OCI-LY1 (cell line): ENCODE results near the gene GTSE1.

Experiments
- H2AFZ ChIP-seq: fragments of 200-600 bp; sonication (generic), shearing (Covaris generic); 2 replicates; pipeline ENCODE4 v1.6.0; 2014; ENCODE audit warnings: antibody characterized with exemption, mild to moderate bottlenecking, low read length
- H3F3A ChIP-seq: fragments of 200-600 bp; sonication (generic), shearing (Covaris generic); 2 replicates; pipeline ENCODE4 v1.6.0; 2014; ENCODE audit warnings: mild to moderate bottlenecking, antibody characterized with exemption, low read length, moderate library complexity; ENCODE audit not compliant: insufficient read depth
- H3K27ac ChIP-seq: fragments of 200-600 bp; sonication (generic); 2 replicates; pipeline ENCODE4 v1.5.1; 2014; ENCODE audit warnings: low read length, mixed run types, mild to moderate bottlenecking, low read depth; ENCODE audit not compliant: poor library complexity, severe bottlenecking
- H3K27me3 ChIP-seq: fragments of 200-600 bp; sonication (generic); 2 replicates; pipeline ENCODE4 v1.6.0; 2014; ENCODE audit warnings: antibody characterized with exemption, mild to moderate bottlenecking, low read length, moderate library complexity; ENCODE audit not compliant: insufficient read depth
- H3K36me3 ChIP-seq: fragments of 200-600 bp; sonication (generic); 2 replicates; pipeline ENCODE4 v1.6.1; 2014; ENCODE audit warnings: mild to moderate bottlenecking, antibody characterized with exemption, low read length, moderate library complexity, mixed read lengths; ENCODE audit not compliant: insufficient read depth
- H3K4me1 ChIP-seq: fragments of 200-600 bp; sonication (generic); 2 replicates; pipeline ENCODE4 v1.5.1; 2014; ENCODE audit warnings: mild to moderate bottlenecking, low read length, moderate library complexity; ENCODE audit not compliant: insufficient read depth, severe bottlenecking
- H3K4me2 ChIP-seq: fragments of 200-600 bp; sonication (generic), shearing (Covaris generic); 2 replicates; pipeline ENCODE4 v1.6.1; 2014; ENCODE audit warnings: low read length
- H3K4me3 ChIP-seq: fragments of 200-600 bp; sonication (generic); 2 replicates; pipeline ENCODE4 v1.5.1; 2014; ENCODE audit warnings: low read length, low read depth, mild to moderate bottlenecking, mixed read lengths; ENCODE audit not compliant: poor library complexity, severe bottlenecking
- H3K79me2 ChIP-seq: fragments of 200-600 bp; shearing (Covaris generic); 2 replicates; pipeline ENCODE4 v1.6.1; 2016; ENCODE audit warnings: mixed run types, low read length, mixed read lengths; ENCODE audit not compliant: insufficient read depth
- H3K9ac ChIP-seq: fragments of 200-600 bp; sonication (generic), shearing (Covaris generic); 2 replicates; pipeline ENCODE4 v1.6.1; 2014; ENCODE audit warnings: mild to moderate bottlenecking, low read length, mixed read lengths
- H3K9me2 ChIP-seq: fragments of 200-600 bp; sonication (generic), shearing (Covaris generic); 2 replicates; pipeline ENCODE4 v1.6.1; 2014; ENCODE audit warnings: low read depth, mild to moderate bottlenecking, low read length, mixed read lengths
- H3K9me3 ChIP-seq: fragments of 200-600 bp; shearing (Covaris generic); 2 replicates; pipeline ENCODE4 v1.6.1; 2014; ENCODE audit warnings: low read length, mixed read lengths
- H4K20me1 ChIP-seq: fragments of 200-600 bp; sonication (generic), shearing (Covaris generic); 2 replicates; pipeline ENCODE4 v1.6.0; 2016; ENCODE audit warnings: mild to moderate bottlenecking, low read length; ENCODE audit not compliant: insufficient read depth
- EZH2 ChIP-seq: fragments of 200-600 bp; sonication (generic), shearing (Covaris generic); IDR thresholded peaks from 2 replicates; pipeline ENCODE4 v1.8.0; 2017; ENCODE audit warnings: borderline replicate concordance, mixed run types, mild to moderate bottlenecking, antibody characterized with exemption, low read length, moderate library complexity, mixed read lengths
- TF ChIP-seq, protein P1 (sequence below): fragments of 200-600 bp; sonication (generic), shearing (Covaris generic); IDR thresholded peaks from 2 replicates; pipeline ENCODE4 v1.5.1; 2017; ENCODE audit warnings: mild to moderate bottlenecking, antibody characterized with exemption, low read length, moderate library complexity, mixed read lengths

GTSE1 gene

DNA sequence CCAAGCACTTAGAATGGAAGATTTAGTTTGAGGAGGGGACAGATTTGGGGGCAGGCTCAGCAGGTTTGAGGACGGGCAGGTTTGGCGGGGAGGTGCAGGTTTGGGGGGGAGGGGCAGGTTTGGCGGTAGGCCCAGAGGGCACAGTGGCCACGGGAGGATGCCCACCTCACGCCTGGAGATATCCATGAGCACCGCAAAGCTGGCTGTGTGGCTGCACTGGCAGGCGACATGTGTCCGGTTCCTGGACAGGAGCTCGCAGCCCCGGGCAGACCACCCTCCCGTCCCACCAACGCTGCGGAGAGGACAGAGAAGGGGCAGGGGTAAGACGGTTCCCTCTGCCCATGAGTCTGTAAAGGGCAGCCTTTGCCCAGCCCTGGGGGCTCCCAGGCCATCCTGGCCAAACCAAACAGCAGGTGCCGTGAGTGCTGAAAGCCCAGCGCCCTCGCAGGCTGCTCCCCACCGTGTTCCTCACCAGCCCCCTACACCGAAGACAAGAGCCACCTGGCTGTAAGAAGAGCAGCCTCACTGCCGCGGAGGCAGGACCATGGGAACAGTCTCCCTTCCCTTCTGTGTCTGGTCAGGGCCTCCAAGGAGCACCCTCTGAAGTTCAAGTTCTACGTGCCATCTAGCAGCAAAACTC is 81.9 kb downstream of the GTSE1 start:
- Histone ChIP-seq H4K20me1 (no peaks in the 10 kb centered on the region), H3K4me1 (peaks cover 9% of the 10 kb centered on the region), H3K79me2 (no peaks in the 10 kb centered on the region), H3K9me3 (peaks cover 5% of the 10 kb centered on the region; the same call in 1 of the 2 replicates), H3K27me3 (no peaks in the 10 kb centered on the region), H3K4me3 (no peak overlapping the region), H3K4me2 (no peak overlapping the region), H3K36me3 (peaks cover 16% of the 10 kb centered on the region), H3F3A (no peaks in the 10 kb centered on the region), H3K9ac (no peak overlapping the region), H3K27ac (no peak overlapping the region), H2AFZ (no peak overlapping the region), H3K9me2 (no peaks in the 10 kb centered on the region)
- TF ChIP-seq, protein P1, sequence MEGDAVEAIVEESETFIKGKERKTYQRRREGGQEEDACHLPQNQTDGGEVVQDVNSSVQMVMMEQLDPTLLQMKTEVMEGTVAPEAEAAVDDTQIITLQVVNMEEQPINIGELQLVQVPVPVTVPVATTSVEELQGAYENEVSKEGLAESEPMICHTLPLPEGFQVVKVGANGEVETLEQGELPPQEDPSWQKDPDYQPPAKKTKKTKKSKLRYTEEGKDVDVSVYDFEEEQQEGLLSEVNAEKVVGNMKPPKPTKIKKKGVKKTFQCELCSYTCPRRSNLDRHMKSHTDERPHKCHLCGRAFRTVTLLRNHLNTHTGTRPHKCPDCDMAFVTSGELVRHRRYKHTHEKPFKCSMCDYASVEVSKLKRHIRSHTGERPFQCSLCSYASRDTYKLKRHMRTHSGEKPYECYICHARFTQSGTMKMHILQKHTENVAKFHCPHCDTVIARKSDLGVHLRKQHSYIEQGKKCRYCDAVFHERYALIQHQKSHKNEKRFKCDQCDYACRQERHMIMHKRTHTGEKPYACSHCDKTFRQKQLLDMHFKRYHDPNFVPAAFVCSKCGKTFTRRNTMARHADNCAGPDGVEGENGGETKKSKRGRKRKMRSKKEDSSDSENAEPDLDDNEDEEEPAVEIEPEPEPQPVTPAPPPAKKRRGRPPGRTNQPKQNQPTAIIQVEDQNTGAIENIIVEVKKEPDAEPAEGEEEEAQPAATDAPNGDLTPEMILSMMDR, result no peak
- TF ChIP-seq EZH2, result no peak

DNA sequence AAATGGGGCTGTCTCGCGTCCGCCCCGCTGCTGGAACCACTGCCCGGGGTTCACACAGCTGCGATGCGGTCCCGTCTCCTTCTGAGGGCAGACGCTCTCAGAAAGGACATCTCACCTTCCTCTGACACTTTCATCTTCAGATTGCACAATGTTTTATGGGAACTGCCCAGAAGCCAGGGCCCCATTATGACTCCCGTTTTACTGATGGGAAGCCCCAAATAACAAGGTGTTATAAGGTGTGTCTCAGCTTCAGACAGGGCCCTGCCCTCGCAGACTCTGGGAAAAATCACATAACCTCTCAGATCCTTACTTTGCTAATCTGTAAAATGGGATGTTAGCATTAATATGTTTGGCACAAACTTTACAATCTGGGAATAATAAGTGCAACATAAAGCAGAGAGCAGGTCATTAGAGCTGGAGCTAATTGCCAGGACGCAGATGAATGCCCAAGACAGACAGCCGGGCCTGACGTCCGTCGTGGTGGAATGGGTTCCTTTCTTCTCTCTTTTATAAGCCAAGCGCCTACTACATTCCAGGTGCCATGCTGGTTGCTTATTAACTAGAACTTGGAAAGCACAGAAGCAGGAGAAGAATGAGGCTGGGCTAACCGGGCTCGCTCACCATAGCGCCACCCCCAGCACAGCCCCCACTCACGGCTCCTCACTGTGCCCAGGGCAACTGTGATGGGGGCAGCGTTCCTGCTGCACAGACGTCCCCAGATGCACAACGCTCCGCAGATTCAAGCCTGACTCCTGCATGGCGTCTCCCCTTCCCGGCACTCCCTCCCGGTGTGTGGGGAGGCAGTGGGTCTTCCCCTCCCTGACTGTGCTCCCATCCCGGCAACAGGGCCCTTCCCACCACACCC is 82.6 kb downstream of the GTSE1 start:
- H3K4me1 ChIP-seq, result peaks cover 2% of the 10 kb centered on the region
- H3K4me2 ChIP-seq, result no peak overlapping the region
- H2AFZ ChIP-seq, result no peak overlapping the region
- no peaks in the 10 kb centered on the region for H4K20me1 ChIP-seq
- no peaks in the 10 kb centered on the region for H3K27me3 ChIP-seq
- H3K79me2 ChIP-seq, result no peaks in the 10 kb centered on the region
- no peaks in the 10 kb centered on the region for H3K9me2 ChIP-seq
- H3F3A ChIP-seq, result no peaks in the 10 kb centered on the region
- no peak for TF ChIP-seq EZH2
- TF ChIP-seq, protein P1, result no peak
- peaks cover 5% of the 10 kb centered on the region; the same call in 1 of the 2 replicates for H3K9me3 ChIP-seq
- H3K36me3 ChIP-seq, result peaks cover 16% of the 10 kb centered on the region
- H3K9ac ChIP-seq, result no peak overlapping the region
- no peak overlapping the region for H3K4me3 ChIP-seq
- H3K27ac ChIP-seq, result no peak overlapping the region

DNA sequence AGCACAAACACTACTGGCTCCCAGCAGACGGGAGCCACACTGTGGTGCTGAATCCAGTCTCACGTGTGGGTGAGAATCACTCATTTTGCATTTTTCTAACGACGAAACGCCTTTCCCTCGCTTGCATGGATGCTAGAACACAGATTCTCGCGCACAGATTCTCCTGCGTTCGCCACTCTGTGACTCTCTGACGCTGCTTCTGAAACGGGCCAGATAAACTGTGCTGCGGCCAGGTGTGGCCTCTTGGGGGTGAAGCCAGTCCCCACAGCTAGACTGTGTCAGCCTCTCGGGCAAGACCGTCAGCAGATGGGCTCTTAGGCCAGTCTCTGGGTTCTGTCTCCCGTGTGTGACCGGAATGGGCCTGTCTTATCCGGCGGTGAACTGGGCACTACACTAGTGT is 83.4 kb downstream of the GTSE1 start:
- Histone ChIP-seq H3K4me3 (no peak overlapping the region), H3K4me2 (no peak overlapping the region), H3K79me2 (no peaks in the 10 kb centered on the region), H4K20me1 (no peaks in the 10 kb centered on the region), H3F3A (no peaks in the 10 kb centered on the region), H3K27me3 (no peaks in the 10 kb centered on the region), H3K9me3 (peaks cover 5% of the 10 kb centered on the region; the same call in 1 of the 2 replicates), H3K27ac (no peak overlapping the region), H2AFZ (no peak overlapping the region), H3K4me1 (no peaks in the 10 kb centered on the region), H3K9me2 (no peaks in the 10 kb centered on the region), H3K36me3 (peaks cover 16% of the 10 kb centered on the region), H3K9ac (no peak overlapping the region)
- no peak for TF ChIP-seq EZH2
- TF ChIP-seq, protein P1, result no peak
